ENCODE data around the gene CLDN12.
A peak's percentile ranks its signal among the peaks of the same experiment; 100 is the strongest.

CLDN12 gene

DNA sequence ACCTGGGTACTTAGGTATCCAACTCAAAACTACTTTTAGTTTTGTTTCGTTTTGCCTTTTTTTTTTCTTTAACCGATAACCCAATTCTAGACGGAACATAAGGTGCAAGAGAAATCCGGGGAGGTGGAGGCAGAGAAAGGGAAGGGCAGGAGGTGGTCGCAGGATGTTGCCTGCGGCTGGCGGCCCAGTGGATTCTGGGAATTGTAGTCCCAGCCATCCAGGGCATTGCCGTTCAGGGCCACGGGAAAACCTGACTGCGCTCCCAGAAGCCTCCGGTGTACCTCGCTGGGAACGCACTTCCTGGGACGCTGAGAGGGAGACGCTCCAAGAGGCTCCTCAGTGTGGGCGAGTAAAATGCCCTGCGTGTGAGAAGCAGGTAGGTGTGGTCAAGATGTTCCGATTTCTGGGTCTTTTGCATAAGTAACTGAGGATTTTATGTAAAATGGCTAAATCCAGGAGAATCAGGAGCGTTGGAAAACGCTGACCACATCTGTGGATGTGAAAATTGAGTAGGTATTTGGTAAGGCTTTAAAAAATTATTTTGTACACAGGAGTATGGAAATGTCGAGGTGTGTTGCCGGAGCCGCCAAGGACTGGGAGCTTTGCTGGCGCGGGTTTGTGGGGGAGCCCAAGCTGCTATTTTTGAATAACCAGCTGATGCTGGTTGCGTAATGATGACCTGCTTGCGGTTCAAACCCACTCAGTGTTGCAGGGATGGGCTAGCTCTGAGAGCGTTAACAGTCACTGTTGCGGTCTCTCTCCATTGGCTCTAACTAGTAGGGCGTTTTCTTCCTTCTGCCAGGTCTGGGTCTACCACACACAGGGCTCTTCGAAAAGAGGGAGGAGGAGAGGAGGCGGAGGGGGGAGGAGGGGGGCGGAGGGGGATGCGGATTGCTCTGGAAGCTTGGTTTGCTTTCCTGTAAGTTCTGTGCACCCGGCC is at the start of gene CLDN12:
TSS of gene CLDN12 (plus strand) at position 288 of the 940 bp plus-strand sequence. CDS start 9,216 bp downstream, outside the sequence.
- H3K27ac ChIP-seq = peak within 1 kb of the TSS; percentile 96
- peak; percentile 93 for DNase-seq (ENCODE audit: low read depth, low spot score)

DNA sequence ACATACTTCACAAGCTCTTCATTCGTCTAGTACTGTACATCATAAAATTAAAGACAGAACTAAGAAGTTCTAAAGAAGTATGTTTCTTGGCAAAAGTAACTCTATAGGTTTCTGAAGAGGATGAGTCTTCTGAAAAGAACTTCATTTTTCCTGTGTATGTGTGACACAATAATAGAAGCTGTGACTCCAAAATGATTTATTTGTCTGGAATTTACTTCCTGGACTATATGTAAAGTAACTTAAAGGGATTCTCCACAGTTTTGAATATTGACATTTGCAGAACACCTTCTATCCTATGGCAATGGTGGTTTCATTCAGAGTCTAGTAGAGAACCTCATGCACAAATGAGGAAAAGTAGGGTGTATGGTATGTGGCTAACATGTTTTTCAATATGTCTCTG is 19.8 kb upstream of the CLDN12 start:
- H3K27ac ChIP-seq = peak overlapping the region; percentile 97
- DNase-seq (ENCODE audit: low read depth, low spot score) = no peak

DNA sequence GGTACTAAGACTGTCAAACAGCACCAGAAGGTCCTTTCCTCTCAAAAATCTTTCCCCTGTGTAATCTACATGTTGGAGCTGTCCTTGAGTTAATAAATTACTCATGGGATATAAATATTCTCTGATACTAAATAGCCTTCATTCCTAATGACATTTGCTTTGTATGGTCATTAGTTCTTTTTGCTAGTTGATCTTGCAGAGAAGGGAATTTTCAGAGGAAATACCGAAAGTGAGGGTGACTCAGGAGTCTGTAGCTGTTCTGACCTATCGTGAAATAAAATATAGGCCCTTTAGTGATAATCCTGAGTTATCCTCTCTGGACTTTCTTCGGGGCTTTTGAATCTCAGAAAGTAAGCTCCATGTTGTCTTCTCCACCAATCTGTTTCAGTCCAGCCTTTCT is 19.4 kb upstream of the CLDN12 start:
- DNase-seq (ENCODE audit: low read depth, low spot score) = no peak
- peak overlapping the region; percentile 97 for H3K27ac ChIP-seq

DNA sequence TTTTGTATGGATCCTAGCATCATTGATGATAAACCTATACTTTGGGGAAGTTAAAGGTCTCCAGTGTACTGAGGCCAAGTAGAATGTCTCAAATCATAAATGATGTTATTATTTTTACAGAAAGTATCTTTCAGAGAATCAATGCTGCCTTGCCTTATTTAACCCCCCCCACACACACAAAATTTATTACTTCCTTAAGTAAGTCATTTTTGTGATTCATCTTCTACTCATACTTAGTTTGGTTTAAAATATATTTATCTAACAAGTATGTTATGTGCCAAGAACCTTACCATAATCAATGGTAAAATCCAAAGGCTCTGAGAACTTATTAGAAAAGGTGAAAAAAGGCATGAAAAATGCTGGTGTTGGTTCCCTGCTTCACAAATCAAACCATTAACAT is 18.8 kb upstream of the CLDN12 start:
- peak overlapping the region; percentile 97 for H3K27ac ChIP-seq
- no peak for DNase-seq (ENCODE audit: low read depth, low spot score)

DNA sequence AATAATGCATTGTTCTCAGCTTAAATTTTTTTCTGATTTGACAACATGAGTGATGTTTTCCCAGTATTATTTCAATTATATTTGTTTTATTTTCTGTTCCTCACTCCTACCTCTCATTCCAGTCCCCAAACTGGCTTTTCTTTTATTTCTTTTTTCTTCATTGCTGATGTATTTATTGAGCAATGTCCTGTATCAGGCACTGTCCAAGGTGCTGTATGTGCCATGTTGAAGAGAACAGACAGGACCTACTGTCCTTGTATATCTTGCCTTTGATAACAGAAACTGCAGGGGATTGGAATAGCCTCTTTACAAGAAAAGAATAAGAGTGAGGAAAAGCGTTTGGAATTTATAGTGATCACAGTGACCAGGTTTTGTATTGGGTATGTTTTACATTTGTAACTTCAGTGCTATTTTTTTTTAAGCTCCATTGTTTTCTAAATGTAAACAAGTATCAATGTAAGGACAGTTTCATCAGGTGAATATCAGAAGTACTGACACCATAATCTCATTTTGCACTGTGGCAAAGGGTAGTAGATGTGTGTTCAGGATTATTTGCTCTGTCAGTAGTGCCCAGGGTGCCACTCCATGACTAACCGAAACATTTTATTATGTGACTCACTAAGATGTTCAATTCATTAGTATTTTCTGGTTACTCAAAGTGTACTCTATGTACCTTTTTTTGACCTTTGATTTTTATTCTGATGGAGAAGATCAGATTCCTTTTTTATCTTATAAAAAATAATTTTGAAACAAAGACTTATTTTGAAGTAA is 15.6 kb upstream of the CLDN12 start:
- peak overlapping the region; percentile 9 for H3K27ac ChIP-seq
- no peak for DNase-seq (ENCODE audit: low read depth, low spot score)

DNA sequence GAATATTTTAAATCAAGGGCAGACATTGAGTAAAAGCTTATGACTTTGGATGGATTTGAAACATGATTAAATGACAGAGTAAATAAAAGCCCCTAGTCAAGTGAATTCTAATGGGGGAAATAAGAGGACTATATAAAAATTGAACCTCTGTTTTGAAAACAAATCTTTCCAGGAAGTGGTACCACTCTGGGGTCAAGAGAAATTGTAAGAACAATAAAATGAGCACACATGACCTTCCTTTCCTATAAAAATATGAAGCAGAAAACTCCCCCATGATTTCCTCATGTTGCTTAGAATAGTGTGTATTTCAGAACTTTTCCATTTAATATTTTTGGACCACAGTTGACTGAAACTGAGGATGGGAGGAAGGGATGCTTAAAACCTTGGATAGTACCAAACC is 12.3 kb upstream of the CLDN12 start:
- no peak overlapping the region for H3K27ac ChIP-seq
- DNase-seq (ENCODE audit: low read depth, low spot score) = no peak

DNA sequence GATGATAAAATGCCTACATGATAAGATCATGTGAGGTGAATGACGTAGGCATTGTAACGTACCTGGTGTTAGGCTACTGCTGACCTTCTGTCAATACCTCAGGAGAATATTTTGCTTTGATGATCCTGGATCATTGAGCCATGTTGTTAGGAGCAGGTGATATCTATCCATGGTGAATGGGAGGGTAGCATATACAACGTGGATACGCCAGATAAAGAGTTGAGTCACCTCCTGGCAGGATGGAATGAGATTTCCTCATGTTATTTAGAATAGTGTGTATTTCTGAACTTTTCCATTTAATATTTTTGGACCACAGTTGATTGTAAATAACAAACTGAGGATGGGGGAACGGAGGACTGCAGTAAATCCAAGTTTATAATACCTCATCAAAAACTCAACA is 11.8 kb upstream of the CLDN12 start:
- H3K27ac ChIP-seq = no peak overlapping the region
- DNase-seq (ENCODE audit: low read depth, low spot score) = no peak

DNA sequence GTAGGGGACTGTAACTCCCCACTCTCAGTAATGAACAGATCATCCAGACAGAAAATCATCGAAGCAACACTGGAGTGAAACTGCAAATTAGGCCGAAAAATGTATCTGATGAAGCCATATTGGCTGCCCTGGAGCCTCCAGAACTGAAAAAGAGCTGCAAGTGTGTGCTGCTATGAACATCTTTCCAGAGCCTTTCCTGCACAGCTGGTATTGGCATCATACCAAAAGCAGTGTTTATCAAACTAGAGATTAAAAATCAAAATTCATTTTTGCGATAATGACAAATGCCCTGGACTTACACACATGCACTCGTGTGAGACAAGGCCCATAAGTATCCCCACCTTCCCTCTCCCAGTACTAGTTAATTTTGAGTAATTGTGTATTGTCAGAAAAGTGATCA is 6.8 kb upstream of the CLDN12 start:
- DNase-seq (ENCODE audit: low read depth, low spot score) = no peak
- no peak overlapping the region for H3K27ac ChIP-seq

DNA sequence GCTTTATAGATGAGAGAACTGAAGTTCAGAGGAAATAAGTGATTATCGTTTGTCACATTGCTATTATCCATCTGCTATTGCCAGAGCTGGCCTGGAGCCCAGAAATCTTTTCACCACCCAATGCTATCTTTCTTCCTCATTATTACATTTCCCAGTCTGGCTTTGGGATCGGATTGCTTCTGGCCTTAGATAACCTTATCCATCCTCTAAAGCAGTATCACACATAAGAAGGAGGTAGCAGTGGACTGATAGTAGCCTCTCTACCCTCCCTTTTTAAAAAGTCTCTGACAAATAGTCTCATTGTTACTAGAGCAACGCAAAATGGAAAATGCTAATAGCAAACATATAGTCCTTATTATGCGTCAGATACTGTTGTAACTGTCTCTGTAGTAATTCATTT is 1.3 kb upstream of the CLDN12 start:
- no peak overlapping the region for H3K27ac ChIP-seq
- no peak for DNase-seq (ENCODE audit: low read depth, low spot score)

DNA sequence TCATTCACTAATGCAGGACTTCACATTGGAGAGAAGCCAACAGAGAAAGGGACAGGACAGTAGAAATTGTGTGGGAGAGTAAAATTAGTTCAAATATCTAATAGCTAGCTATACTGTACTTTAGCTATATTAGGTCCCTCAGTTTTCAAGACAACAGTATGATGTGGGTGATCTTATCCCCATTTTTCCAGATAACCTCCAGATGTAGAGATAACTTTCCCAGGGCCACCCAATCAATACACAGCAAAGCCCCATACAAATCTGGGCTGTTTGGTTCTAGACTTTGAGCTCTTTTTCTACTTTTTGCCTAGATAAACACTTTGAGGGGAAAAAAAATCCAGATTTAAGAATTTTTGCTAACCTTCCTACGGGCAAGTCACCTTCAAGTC is 482 bp upstream of the CLDN12 start:
- H3K27ac ChIP-seq = peak overlapping the region; percentile 96
- DNase-seq (ENCODE audit: low read depth, low spot score) = no peak

DNA sequence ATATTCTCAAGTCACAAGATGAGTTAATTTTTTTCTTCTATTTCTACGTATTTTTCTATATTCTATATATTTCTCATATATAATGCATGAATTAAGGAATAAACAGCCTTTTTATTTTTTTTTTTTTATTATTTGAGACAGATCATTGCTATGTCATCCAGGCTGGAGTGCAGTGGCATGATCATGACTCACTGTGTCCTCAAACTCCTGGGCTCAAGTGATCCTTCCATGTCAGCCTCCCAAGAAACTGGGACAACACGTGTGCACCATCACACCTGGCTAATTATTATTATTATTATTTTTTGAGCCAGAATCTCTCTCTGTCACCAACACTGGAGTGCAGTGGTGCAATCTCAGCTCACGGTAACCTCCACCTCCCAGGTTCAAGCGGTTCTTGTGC is 1.5 kb downstream of the CLDN12 start:
- peak overlapping the region; percentile 96 for H3K27ac ChIP-seq
- DNase-seq (ENCODE audit: low read depth, low spot score) = no peak

DNA sequence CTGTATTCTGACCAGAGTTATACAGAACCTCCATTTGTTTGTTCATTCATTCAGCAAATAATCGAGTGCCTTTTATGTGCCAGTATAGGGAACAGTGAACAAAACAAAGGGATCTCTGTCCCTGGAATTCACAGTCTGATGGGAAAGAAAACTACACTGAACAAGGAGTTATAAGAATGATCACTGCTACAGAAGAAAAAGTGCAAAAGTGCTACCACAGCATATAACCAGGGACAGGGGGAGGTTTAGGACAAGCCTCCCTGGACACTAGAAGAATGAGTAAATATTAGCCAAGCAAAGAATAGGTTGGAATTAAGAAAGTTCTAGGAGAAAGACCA is 4.2 kb downstream of the CLDN12 start:
- H3K27ac ChIP-seq = no peak overlapping the region
- DNase-seq (ENCODE audit: low read depth, low spot score) = no peak

DNA sequence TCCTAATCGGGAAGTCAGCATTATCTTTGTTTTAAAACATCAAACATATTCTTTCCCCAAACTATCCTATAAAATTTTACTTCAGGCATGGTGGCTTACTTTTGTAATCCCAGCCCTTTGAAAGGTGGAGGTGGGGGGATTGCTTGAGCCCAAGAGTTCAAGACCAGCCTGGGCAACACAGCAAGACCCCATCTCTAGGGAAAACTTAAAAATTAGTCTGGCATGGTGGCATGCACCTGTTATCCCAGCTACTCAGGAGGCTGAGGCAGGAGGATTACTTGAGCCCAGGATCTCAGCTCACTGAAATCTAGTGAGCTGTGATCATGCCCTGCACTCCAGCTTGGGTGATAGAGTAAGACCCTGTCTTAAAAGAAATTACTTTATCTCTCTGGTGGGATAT is 4.9 kb downstream of the CLDN12 start:
- DNase-seq (ENCODE audit: low read depth, low spot score) = no peak
- no peak overlapping the region for H3K27ac ChIP-seq

DNA sequence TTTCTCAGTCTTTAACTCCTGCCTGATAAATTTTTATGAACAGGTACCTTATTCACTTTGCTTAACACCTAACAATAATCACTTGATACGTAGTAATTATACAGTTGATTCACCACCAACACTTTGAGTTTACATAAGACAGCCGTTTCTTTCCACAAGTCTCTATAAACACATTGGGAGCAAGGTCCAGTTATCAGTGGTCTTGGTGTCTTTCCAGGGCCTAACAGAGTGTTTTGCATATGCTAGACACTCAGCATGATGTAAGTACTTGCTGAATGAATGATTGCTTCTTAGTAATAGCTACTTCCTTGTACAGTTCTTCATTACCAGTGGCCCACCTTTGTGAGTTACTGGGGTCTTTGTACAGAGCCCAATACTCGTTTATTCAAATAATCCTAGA is 6.4 kb downstream of the CLDN12 start:
- H3K27ac ChIP-seq = peak overlapping the region; percentile 86
- no peak for DNase-seq (ENCODE audit: low read depth, low spot score)

DNA sequence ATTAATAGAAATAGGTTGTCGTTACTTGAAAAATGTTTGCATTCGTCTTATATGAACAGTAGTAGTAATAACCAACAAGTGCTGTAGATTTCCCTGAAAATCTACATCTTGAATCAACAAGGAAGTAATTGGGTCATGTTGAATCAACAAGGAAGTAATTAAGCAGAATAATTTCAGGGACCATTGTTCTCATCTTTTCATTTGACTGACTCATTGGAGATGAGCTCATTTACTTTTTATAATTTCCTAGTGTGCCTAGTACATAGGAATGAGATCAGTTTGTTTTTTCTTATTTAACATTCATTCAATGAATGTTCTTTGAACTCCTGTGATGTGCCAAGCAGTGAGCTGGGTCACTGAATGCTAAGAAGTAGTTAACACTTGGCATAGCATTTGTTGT is 8.2 kb downstream of the CLDN12 start:
- peak; percentile 51 for DNase-seq (ENCODE audit: low read depth, low spot score)

DNA sequence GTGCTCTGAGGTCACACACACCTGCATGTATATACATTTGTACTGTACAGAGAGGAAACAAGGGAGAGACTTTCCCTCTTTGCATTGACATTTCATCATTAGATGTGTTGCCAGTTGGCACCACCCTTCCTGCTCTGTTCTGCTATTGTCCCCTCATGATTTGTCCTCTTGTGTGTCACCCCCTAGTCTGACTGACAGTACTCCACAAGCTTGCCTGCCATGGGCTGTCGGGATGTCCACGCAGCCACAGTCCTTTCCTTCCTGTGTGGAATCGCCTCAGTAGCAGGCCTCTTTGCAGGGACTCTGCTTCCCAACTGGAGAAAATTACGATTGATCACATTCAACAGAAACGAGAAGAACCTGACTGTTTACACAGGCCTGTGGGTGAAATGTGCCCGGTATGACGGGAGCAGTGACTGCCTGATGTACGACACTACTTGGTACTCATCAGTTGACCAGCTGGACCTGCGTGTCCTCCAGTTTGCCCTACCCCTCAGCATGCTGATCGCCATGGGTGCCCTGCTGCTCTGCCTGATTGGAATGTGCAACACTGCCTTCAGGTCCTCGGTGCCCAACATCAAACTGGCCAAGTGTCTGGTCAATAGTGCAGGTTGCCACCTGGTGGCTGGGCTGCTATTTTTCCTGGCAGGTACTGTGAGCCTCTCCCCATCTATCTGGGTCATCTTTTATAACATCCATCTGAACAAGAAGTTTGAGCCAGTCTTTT is 9.4 kb downstream of the CLDN12 start:
- DNase-seq (ENCODE audit: low read depth, low spot score) = no peak
- peak overlapping the region; percentile 86 for H3K27ac ChIP-seq

More for the DNA sequence above, 8.2 kb downstream of the CLDN12 start:
- peak overlapping the region; percentile 86 for H3K27ac ChIP-seq

DNA sequence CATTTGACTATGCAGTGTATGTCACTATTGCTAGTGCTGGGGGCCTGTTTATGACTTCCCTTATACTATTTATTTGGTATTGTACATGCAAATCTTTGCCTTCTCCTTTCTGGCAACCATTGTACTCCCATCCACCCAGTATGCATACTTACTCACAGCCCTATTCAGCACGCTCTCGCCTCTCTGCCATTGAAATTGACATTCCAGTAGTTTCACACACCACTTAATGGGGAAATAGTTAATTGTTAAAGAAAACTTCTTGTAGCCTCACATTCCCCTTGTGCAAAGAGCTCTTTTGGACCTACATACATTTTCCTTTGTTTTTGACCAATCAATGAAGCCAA is 9.9 kb downstream of the CLDN12 start:
- DNase-seq (ENCODE audit: low read depth, low spot score) = no peak
- peak overlapping the region; percentile 86 for H3K27ac ChIP-seq

DNA sequence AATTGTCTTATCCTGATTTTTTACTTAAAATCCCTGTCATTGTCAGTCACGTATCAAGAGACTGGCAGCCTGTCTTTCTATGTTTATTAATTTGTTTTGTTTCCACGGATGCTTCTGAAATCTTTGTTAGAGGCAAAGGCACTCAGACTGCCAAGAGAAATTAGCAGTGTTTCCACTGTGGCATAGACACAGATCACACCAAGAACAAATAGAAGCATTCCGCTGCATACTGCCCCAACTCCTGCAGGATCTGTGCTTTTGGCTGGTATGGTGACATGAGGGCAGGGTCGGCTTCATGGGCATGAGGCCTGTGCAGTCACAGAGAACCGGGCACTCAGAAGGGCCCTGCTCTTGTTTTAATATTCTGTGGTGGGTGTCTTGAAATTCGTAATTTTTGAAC is 18.4 kb downstream of the CLDN12 start:
- no peak overlapping the region for H3K27ac ChIP-seq
- DNase-seq (ENCODE audit: low read depth, low spot score) = no peak

DNA sequence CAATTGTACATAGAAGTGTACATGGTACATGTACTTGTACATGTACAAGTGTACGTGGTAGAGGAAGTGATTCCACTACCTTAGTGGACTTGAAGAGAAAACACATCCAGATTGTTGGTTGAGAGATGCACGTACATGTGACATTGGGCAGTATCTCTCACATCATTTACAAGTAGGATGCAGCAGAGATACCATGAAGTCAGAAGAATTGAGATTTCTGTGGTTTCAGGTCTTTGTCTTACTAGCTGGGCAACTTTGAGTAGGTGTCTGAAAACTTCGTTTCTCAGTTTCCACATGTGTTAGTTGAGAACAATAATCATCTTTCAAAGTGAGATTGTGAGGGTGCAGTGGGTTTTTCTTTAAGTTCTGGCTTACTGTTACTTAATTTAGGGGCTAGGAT is 21.5 kb downstream of the CLDN12 start:
- H3K27ac ChIP-seq = peak overlapping the region; percentile 64
- DNase-seq (ENCODE audit: low read depth, low spot score) = no peak

DNA sequence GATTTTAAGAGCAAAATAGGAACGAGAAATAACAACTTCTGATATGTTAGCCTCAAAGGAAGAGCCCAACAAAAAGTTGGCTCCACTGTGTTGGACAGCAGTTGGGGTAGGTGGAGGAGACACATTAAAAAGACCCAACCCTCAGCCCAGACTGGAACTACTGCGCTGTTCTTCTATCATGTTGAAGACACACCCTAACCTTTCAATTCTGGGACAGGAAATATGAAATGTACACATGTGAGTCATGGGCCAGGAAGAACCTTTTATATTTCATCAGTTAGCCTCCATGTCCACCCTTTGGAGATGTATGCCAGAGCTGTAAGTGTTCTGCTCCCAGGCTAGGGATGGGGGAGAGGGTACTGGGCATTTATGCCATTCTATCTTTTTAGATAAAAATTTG is 22.1 kb downstream of the CLDN12 start:
- H3K27ac ChIP-seq = peak overlapping the region; percentile 64
- no peak for DNase-seq (ENCODE audit: low read depth, low spot score)

Data from epithelial cell of prostate (primary cell).